SK-N-MC (cell line): ENCODE measurements around the gene MACROD2.

Experiments
- DNase-seq: peaks from one replicate; pipeline ENCODE4 v3.0.0-alpha.2; 2011; ENCODE audit warnings: low read depth, low spot score
- H3K27ac ChIP-seq: fragments of 200-600 bp; sonication (generic); 2 replicates; pipeline ENCODE4 v1.5.1; 2016; ENCODE audit warnings: mixed run types
- H3K36me3 ChIP-seq: fragments of 200-600 bp; sonication (generic); 2 replicates; pipeline ENCODE4 v1.6.1; 2017; ENCODE audit warnings: antibody characterized with exemption, low read length, mixed read lengths; ENCODE audit not compliant: insufficient read depth
- H3K4me3 ChIP-seq: fragments of 200-600 bp; sonication (generic); 2 replicates; pipeline ENCODE4 v1.5.1; 2016
- H3K9ac ChIP-seq: fragments of 200-600 bp; sonication (generic); 2 replicates; pipeline ENCODE4 v1.8.0; 2017; ENCODE audit warnings: mixed run types, mixed read lengths; ENCODE audit not compliant: insufficient read length
- H3K9me3 ChIP-seq: fragments of 200-600 bp; sonication (generic); 2 replicates; pipeline ENCODE4 v1.6.1; 2017; ENCODE audit warnings: low read depth, mild to moderate bottlenecking, antibody characterized with exemption, low read length, moderate library complexity, mixed read lengths
- EZH2 ChIP-seq: fragments of 200-600 bp; sonication (generic); IDR thresholded peaks from one replicate; pipeline ENCODE4 v1.6.1; 2017; ENCODE audit warnings: antibody characterized with exemption
- FOXP2 ChIP-seq: optimal IDR thresholded peaks from 2 replicates; pipeline ENCODE3; 2011; ENCODE audit warnings: mild to moderate bottlenecking, moderate library complexity; ENCODE audit not compliant: insufficient read depth; ENCODE audit errors: extremely low read length, control extremely low read depth
- POLR2AphosphoS5 ChIP-seq: IDR thresholded peaks from 2 replicates; pipeline ENCODE4 v1.6.1; 2012; ENCODE audit warnings: mild to moderate bottlenecking, low read depth, low read length, borderline replicate concordance

MACROD2 gene

GRCh38 chr20:14562981-14563380 is 567.7 kb downstream of the MACROD2 start:
- no peak for DNase-seq
- TF ChIP-seq FOXP2: no peak
- TF ChIP-seq EZH2: no peak
- TF ChIP-seq POLR2AphosphoS5: no peak
- H3K36me3 ChIP-seq: no peaks in the 10 kb centered on the region

DNA sequence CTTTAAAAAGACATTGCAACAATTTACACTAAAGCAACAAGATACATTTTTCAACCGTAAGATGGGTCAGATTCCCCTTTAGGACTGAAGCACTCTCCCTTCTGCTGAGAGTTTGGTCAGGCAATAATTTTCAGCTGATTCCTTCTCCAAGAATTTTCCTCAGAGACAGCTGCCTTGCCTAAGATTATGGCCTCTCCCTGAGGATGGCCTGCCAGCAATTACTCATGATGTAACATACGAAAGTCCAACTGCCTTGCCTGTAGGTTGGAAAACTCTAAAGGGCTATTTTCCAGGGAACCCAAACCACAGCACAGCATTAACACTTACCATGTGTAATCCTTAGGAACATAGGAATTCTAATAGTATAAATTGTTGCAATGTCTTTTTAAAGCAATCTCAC is 571.2 kb downstream of the MACROD2 start:
- Histone ChIP-seq H3K4me3 (no peak overlapping the region), H3K9ac (no peak overlapping the region), H3K36me3 (no peaks in the 10 kb centered on the region), H3K27ac (no peak overlapping the region), H3K9me3 (no peaks in the 10 kb centered on the region)
- TF ChIP-seq EZH2: no peak
- TF ChIP-seq FOXP2: no peak
- no peak for TF ChIP-seq POLR2AphosphoS5
- DNase-seq: no peak

More at GRCh38 chr20:14562981-14563380, 567.7 kb downstream of the MACROD2 start:
- Histone ChIP-seq H3K9ac (no peak overlapping the region), H3K9me3 (no peaks in the 10 kb centered on the region), H3K27ac (no peak overlapping the region), H3K4me3 (no peak overlapping the region)

DNA sequence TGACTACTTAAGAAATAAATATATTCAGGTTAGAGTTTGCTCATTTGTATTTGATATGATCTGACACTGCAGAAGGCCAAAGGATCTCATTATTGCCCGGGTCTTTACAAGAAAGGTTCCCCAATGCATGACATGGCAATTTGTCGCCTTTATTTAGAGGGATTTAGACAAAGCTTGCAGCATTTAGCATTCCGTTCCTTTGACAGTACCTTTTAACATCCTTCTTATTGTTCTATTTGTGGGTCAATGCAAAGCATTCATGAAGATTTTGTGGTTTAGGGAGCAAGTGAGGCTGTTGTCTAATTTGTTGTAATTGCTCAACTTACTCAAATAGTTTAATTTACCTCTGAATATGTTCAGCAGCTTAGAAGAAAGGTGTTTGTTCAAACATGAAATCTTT is 572.9 kb downstream of the MACROD2 start:
- Histone ChIP-seq H3K27ac (no peak overlapping the region), H3K9ac (no peak overlapping the region), H3K4me3 (no peak overlapping the region), H3K9me3 (no peaks in the 10 kb centered on the region), H3K36me3 (no peaks in the 10 kb centered on the region)
- no peak for DNase-seq
- no peak for TF ChIP-seq POLR2AphosphoS5
- TF ChIP-seq FOXP2: no peak
- TF ChIP-seq EZH2: no peak

DNA sequence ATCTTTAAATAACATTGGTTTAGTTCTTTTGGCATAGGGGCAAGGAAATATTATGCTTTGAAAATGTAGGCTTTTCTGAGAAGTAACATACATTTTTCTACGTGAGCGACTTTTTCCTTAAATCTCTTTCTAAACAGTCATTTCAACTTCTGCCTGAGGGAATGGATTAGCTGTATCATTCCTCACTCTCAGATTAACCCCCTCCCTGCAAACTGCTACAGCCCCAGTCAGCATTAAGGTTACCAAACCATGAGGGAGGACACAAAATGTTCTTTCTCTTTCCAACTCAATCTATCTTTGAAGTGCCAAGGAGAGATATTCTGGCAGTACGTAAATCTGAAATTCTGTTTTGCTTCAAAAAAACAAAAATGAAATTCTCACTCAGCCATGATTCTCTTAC is 573.4 kb downstream of the MACROD2 start:
- H3K9me3 ChIP-seq: no peaks in the 10 kb centered on the region
- no peak for DNase-seq
- H3K36me3 ChIP-seq: no peaks in the 10 kb centered on the region
- no peak overlapping the region for H3K27ac ChIP-seq
- TF ChIP-seq FOXP2: no peak
- no peak for TF ChIP-seq POLR2AphosphoS5
- TF ChIP-seq EZH2: no peak
- H3K4me3 ChIP-seq: no peak overlapping the region
- H3K9ac ChIP-seq: no peak overlapping the region

- TF ChIP-seq POLR2AphosphoS5: no peak
- no peak for TF ChIP-seq FOXP2
- no peak for TF ChIP-seq EZH2
- no peak for DNase-seq
- Histone ChIP-seq H3K4me3 (no peak overlapping the region), H3K36me3 (no peaks in the 10 kb centered on the region), H3K9me3 (no peaks in the 10 kb centered on the region), H3K9ac (no peak overlapping the region), H3K27ac (no peak overlapping the region)
These were observed 574.3 kb downstream of the MACROD2 start for GRCh38 chr20:14569641-14570040.

DNA sequence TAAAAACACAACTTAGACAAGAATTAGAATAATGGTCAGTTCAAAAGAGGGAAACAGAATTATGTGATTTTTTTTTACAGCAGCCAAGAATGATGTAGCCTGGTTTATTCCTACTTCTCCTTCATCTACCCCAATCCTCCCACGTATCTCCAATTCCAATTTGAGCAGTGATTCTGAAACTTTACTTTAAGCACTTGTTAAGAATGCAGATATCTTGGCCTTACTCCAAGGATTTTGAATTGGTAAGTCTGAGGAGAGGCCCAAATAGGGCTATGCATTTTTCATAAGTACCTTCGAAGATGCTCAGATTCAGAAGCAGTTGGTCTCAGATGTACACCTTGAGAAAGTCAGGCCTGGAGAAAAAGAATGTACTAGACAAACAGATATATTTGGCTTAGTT is 575.5 kb downstream of the MACROD2 start:
- TF ChIP-seq FOXP2 (no peak), EZH2 (no peak), POLR2AphosphoS5 (no peak)
- peak; percentile 20 for DNase-seq

GRCh38 chr20:14573676-14574075 is 578.4 kb downstream of the MACROD2 start:
- DNase-seq: no peak
- Histone ChIP-seq H3K9ac (no peak overlapping the region), H3K9me3 (no peaks in the 10 kb centered on the region), H3K27ac (no peak overlapping the region), H3K36me3 (no peaks in the 10 kb centered on the region), H3K4me3 (no peak overlapping the region)
- TF ChIP-seq FOXP2 (no peak), EZH2 (no peak), POLR2AphosphoS5 (no peak)

More for the DNA sequence above, 575.5 kb downstream of the MACROD2 start:
- Histone ChIP-seq H3K27ac (no peak overlapping the region), H3K4me3 (no peak overlapping the region), H3K36me3 (no peaks in the 10 kb centered on the region), H3K9ac (no peak overlapping the region), H3K9me3 (no peaks in the 10 kb centered on the region)

- Histone ChIP-seq H3K4me3 (no peak overlapping the region), H3K9me3 (no peaks in the 10 kb centered on the region), H3K27ac (no peak overlapping the region), H3K9ac (no peak overlapping the region), H3K36me3 (no peaks in the 10 kb centered on the region)
- DNase-seq: no peak
- no peak for TF ChIP-seq FOXP2
- TF ChIP-seq POLR2AphosphoS5: no peak
- no peak for TF ChIP-seq EZH2
These were observed 581.0 kb downstream of the MACROD2 start for GRCh38 chr20:14576196-14576877.
